Coronary artery (tissue), 2 donors: Measurements from ENCODE around the gene RCC2.

Source experiments
- DNase-seq: peaks from one replicate; pipeline ENCODE4 v3.0.0-alpha.2; 2017; ENCODE audit warnings: low spot score
- H3K27ac ChIP-seq, 2 donors: fragments of 200-600 bp; sonication (generic); one replicate each; pipeline ENCODE4 v1.5.1; 2016 to 2019
- H3K4me3 ChIP-seq: fragments of 200-600 bp; sonication (generic); 2 replicates; pipeline ENCODE4 v1.5.1; 2016; ENCODE audit warnings: mild to moderate bottlenecking, moderate library complexity
- TF ChIP-seq, protein P1 (sequence below): fragments of 200-600 bp; sonication (generic); IDR thresholded peaks from one replicate; pipeline ENCODE4 v1.5.1; 2019; ENCODE audit warnings: antibody characterized with exemption

RCC2 gene

DNA sequence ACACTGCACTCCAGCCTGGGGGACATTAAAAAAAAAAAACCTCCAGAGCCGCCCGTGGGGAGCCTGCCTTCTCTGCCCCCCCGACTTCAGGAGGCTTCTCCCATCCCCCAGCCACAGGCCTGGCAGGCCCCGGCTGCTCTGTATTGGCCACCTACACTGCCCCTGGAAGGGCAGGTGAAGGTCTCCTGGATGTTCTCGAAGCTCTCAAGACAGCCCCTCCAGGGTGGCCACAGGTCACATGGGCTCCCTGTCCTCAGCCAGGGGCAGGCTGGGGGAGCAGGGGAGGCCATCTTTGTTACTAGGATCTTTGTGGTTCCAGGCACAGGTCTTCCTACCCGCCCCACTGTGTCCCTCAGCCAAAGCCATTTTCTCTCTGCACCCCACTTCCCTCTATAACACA is 34.7 kb downstream of the RCC2 start:
- TF ChIP-seq, protein P1, sequence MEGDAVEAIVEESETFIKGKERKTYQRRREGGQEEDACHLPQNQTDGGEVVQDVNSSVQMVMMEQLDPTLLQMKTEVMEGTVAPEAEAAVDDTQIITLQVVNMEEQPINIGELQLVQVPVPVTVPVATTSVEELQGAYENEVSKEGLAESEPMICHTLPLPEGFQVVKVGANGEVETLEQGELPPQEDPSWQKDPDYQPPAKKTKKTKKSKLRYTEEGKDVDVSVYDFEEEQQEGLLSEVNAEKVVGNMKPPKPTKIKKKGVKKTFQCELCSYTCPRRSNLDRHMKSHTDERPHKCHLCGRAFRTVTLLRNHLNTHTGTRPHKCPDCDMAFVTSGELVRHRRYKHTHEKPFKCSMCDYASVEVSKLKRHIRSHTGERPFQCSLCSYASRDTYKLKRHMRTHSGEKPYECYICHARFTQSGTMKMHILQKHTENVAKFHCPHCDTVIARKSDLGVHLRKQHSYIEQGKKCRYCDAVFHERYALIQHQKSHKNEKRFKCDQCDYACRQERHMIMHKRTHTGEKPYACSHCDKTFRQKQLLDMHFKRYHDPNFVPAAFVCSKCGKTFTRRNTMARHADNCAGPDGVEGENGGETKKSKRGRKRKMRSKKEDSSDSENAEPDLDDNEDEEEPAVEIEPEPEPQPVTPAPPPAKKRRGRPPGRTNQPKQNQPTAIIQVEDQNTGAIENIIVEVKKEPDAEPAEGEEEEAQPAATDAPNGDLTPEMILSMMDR, result no peak
- Histone ChIP-seq H3K27ac (no peak overlapping the region), H3K4me3 (no peak overlapping the region)
- DNase-seq, result no peak

DNA sequence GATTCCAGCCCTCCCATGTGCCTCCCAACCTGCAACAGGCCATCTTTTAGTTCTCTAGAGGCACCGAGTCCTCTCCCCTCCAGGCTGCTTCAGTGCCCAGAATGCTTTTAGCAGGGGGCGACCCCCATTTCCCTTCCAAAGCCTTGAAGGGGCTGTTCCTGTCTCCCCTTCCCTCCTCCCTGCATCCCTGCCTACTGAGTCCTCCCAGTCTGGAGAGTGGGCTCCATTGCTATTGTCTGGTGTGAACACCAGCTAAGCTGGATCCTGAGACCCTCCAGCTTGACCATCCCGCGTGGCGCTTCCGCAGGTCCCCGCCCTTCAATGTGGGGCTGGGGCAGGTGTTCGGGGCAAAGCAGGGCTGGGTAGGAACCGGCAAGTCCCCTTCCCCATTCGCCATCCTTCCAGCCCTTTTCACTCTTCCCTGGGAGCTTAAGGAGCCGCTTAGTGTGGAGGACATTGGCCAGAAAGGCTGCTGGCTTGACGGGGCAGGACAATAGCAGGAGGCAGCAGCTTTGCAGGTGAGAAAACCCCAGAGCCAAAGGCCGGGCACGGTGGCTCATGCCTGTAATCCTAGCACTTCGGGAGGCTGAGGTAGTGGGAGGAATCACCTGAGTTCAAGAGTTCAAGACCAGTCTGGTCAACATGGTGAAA is 35.3 kb downstream of the RCC2 start:
- no peak overlapping the region for H3K27ac ChIP-seq
- DNase-seq, result no peak
- TF ChIP-seq, protein P1, result no peak

DNA sequence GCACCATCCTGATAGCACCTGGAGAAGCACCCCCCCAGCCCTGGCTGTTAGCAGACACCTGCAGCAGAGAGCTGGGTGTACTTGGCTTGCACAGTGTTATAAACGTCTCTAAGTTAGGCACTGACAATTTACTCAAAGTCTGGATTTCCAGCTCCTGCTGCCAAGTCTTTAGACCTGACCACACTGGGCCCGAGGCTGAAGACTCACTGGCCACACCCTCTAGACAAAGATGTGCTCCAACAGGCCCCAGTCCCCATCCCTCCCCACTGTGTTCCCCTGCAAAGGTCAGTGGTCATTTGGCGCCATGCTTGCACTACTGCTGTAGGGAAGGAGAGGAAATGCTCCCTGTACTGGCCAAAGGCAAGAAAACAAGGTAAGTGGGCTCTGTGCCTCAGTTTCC is 36.4 kb downstream of the RCC2 start:
- DNase-seq, result no peak
- Histone ChIP-seq H3K27ac (no peak overlapping the region), H3K4me3 (no peak overlapping the region)
- TF ChIP-seq, protein P1, result no peak

More for the DNA sequence above, 35.3 kb downstream of the RCC2 start:
- H3K4me3 ChIP-seq, result no peak overlapping the region

DNA sequence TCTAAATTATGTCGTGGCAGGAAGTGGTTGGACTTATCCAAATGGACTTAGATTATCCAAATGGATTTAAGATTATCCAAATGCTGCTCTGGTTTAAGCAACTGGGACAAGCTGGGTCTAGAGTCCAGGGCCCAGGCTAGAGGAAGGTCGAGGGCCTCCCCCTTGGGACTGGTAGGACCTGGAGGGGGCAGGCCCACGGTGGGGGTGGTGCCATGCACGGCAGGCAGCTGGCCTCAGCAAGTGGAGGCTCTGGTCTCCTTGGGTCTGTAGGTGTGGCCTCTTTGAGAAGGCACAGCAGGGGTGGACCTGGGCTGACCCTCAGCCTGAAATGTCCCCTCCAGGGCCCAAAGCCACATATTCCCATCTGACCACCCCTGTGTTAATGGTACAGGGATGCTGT is 37.6 kb downstream of the RCC2 start:
- Histone ChIP-seq H3K4me3 (no peak overlapping the region), H3K27ac (no peak overlapping the region)
- DNase-seq, result no peak
- TF ChIP-seq, protein P1, result no peak

DNA sequence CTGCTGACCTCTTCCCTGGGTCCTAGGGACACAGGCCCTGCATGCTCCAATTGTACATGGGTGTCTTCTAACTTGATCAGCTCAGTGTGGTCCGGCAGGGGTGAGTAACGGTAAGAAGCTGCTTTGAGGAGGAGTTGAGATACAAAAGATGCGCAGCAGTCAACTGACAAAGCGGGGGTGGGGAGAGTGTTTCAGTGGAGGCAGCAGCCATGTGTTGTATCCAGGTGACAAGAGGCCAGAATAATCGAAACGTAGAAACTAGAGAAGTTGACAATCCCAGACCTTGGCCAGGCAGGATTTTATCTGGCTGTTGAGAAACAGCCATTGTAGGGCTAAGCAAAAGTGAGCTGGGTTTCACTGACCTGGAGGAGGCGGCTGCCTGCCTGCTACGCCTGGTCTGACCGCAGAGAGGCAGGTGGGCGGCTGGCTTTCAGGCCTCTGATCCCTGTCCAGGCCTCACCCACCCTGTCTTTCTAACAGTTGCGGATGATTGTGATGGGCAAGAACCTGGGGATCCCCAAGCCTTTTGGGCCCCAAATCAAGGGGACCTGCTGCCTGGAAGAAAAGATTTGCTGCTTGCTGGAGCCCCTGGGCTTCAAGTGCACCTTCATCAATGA is 38.6 kb downstream of the RCC2 start:
- no peak for DNase-seq
- TF ChIP-seq, protein P1, result no peak
- H3K4me3 ChIP-seq, result no peak overlapping the region
- no peak overlapping the region for H3K27ac ChIP-seq

DNA sequence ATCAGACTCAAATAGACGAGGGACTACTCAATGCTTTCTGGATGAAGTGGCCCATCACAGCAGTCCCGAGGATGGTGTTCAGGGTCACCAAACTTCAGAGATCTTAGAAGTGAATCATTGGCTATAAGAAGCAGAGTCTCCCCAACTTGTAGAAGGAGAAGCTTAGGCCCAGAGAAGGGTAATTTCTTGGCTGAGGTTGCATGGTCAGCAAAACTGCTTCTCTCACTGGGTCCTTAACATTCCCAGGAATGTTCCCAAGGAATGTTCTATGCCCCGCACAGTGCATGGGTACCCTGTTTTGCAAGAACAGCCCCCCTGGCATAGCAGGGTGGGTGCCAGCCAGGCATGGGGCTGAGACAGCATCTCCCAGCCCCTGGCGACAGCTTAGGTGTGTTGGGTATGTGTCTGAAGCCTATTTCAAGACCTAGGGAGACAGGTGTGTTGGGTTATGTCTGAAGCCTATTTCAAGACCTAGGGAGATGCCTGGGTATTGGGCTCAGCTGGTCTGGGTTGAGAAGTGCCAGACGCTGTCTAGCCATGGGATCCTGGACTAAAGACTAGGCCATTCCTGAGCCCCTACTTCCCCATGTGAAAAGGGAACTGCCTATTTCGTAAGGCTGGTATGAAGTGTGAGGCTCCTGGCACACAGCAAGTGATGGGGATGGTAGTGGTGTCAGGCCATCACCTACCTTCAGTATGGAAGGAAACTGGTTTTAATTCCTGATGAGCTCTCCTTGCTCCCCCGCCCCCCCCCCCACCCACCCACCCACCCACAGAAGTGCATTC is 41.4 kb downstream of the RCC2 start:
- Histone ChIP-seq H3K27ac (no peak overlapping the region), H3K4me3 (no peak overlapping the region)
- TF ChIP-seq, protein P1, result no peak
- no peak for DNase-seq
